Measurements from ENCODE around the gene IKZF3. TPM values are rescaled to one million over a fixed set of nuclear protein-coding genes. Genes with fewer than 3 reads are reported as not detected.

Gene IKZF3
- total RNA-seq, 1 experiment from 2014 or later = not detected

DNA sequence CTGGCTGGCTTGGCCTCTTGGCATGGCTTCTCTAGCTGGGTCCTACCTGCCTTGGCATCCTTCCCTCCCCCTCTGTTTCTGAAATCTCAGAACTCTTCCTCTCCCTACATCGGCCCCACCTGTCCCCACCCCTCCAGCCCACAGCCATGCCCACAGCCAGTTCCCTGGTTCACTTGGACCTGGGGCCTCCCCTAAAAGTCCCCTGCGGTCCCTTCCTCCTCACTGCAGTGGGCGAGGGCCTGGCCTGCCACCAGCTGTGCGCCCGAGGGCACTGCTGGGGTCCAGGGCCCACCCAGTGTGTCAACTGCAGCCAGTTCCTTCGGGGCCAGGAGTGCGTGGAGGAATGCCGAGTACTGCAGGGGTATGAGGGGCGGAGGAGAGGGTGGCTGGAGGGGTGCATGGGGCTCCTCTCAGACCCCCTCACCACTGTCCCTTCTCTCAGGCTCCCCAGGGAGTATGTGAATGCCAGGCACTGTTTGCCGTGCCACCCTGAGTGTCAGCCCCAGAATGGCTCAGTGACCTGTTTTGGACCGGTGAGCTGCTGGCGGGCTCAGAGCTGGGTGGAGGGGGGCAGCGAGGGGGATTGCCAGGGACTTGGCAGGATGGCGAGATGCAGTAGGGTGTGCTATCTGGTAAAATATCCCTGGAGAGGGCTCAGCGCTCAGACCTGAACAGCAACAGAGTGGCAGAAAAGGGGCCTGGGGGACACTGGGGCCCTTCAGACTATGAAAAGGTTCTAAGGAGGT, 147.9 kb downstream of the IKZF3 start:
- no peaks in the 10 kb centered on the region for H3K36me3 ChIP-seq (ENCODE audit: low read depth, low read length)

DNA sequence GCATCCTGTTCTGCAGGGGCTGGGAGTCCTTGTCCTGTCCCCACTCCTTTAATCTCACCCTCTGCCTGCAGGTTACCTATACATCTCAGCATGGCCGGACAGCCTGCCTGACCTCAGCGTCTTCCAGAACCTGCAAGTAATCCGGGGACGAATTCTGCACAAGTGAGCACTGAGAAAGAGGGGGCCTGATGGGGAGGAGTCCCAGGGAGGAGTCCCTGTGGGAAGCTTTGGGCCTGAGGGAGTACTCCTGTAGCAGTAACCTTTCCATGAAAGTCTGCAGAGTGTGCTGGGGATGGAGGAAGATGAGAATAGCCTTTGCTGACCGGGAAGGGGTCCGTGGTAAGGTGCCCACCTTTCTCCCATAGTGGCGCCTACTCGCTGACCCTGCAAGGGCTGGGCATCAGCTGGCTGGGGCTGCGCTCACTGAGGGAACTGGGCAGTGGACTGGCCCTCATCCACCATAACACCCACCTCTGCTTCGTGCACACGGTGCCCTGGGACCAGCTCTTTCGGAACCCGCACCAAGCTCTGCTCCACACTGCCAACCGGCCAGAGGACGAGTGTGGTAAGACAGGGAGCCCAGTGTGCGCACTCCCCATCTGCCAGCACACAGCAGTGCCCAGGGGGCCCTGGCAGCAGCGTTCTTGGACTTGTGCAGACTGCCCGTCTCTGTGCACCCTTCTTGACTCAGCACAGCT, 148.6 kb downstream of the IKZF3 start:
- no peaks in the 10 kb centered on the region for H3K79me2 ChIP-seq (ENCODE audit: low read length)
- no peaks in the 10 kb centered on the region for H3K36me3 ChIP-seq (ENCODE audit: low read depth, low read length)
- H3K9me2 ChIP-seq (replicated peaks; ENCODE audit: low read length) = no peaks in the 10 kb centered on the region
- no peak overlapping the region for H3K4me2 ChIP-seq (ENCODE audit: low read length)
- no peaks in the 10 kb centered on the region for H3F3A ChIP-seq (ENCODE audit: low read length, unreplicated experiment)
- no peaks in the 10 kb centered on the region for H4K20me1 ChIP-seq (ENCODE audit: low read length)
- H3K27me3 ChIP-seq (ENCODE audit: low read length) = no peaks in the 10 kb centered on the region
- ChIA-PET CTCF (no interaction called here), POLR2A (ENCODE audit: unreplicated experiment) (no interaction called here)
- H3K9me3 ChIP-seq (ENCODE audit: low read length) = no peaks in the 10 kb centered on the region
- no peak overlapping the region for H2AFZ ChIP-seq (ENCODE audit: low read length)
- no TSS peak for BruUV-seq (replicated peaks)
- no peak overlapping the region for H3K4me3 ChIP-seq (ENCODE audit: low read length)
- no peaks in the 10 kb centered on the region for H3K4me1 ChIP-seq (ENCODE audit: insufficient read depth, low read length)
- DNase-seq = no peak
- H3K27ac ChIP-seq (ENCODE audit: low read length) = no peak overlapping the region
- no peak overlapping the region for H3K9ac ChIP-seq (ENCODE audit: low read length)
- TF ChIP-seq EZH2 (IDR thresholded peaks at IDR 0.05; ENCODE audit: low read length, unreplicated experiment) (no peak), EZH2phosphoT487 (IDR thresholded peaks at IDR 0.05; ENCODE audit: borderline replicate concordance, low read length) (no peak)
- TF ChIP-seq, protein P1, sequence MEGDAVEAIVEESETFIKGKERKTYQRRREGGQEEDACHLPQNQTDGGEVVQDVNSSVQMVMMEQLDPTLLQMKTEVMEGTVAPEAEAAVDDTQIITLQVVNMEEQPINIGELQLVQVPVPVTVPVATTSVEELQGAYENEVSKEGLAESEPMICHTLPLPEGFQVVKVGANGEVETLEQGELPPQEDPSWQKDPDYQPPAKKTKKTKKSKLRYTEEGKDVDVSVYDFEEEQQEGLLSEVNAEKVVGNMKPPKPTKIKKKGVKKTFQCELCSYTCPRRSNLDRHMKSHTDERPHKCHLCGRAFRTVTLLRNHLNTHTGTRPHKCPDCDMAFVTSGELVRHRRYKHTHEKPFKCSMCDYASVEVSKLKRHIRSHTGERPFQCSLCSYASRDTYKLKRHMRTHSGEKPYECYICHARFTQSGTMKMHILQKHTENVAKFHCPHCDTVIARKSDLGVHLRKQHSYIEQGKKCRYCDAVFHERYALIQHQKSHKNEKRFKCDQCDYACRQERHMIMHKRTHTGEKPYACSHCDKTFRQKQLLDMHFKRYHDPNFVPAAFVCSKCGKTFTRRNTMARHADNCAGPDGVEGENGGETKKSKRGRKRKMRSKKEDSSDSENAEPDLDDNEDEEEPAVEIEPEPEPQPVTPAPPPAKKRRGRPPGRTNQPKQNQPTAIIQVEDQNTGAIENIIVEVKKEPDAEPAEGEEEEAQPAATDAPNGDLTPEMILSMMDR (conservative IDR thresholded peaks at IDR 0.05; ENCODE audit: low read depth, low read length) = no peak
- ATAC-seq = no peak
- intact Hi-C loops (cut with micrococcal nuclease) = no loop called here

More for the DNA sequence above, 147.9 kb downstream of the IKZF3 start:
- Histone ChIP-seq H3K27me3 (ENCODE audit: low read length) (no peaks in the 10 kb centered on the region), H3K4me2 (ENCODE audit: low read length) (no peak overlapping the region), H3K79me2 (ENCODE audit: low read length) (no peaks in the 10 kb centered on the region), H3K4me3 (ENCODE audit: low read length) (no peak overlapping the region), H3K9ac (ENCODE audit: low read length) (no peak overlapping the region), H3K27ac (ENCODE audit: low read length) (no peak overlapping the region), H3K9me3 (ENCODE audit: low read length) (no peaks in the 10 kb centered on the region), H4K20me1 (ENCODE audit: low read length) (no peaks in the 10 kb centered on the region), H3F3A (ENCODE audit: low read length, unreplicated experiment) (no peaks in the 10 kb centered on the region), H3K9me2 (replicated peaks; ENCODE audit: low read length) (no peaks in the 10 kb centered on the region), H3K4me1 (ENCODE audit: insufficient read depth, low read length) (no peaks in the 10 kb centered on the region), H2AFZ (ENCODE audit: low read length) (no peak overlapping the region)
- ATAC-seq (no peak), DNase-seq (no peak)
- ChIA-PET POLR2A (ENCODE audit: unreplicated experiment) (no interaction called here), CTCF (no interaction called here)
- intact Hi-C loops (cut with micrococcal nuclease) = no loop called here
- no TSS peak for BruUV-seq (replicated peaks)
- TF ChIP-seq EZH2 (IDR thresholded peaks at IDR 0.05; ENCODE audit: low read length, unreplicated experiment) (no peak), EZH2phosphoT487 (IDR thresholded peaks at IDR 0.05; ENCODE audit: borderline replicate concordance, low read length) (no peak)
- TF ChIP-seq, protein P1 (conservative IDR thresholded peaks at IDR 0.05; ENCODE audit: low read depth, low read length) = no peak

DNA sequence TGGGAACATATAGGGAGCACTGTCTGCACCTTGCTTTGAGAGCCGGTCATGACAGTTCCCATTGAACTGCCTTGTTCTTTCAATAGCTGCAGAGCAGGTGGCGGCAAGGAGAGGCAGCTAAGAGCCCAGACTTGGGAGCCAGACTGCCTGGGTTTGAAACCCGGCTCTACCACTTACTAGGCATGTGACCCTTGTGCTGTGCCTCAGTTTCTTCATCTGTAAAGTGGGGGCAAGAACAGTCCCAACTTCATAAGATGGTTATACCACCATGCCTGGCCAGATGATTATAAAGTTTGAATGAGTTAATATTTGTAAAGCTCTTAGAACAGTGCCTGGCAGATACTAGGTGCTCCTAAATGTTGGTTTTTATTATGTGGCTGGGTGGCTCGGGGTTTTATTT, 149.9 kb downstream of the IKZF3 start:
- no peak overlapping the region for H3K9ac ChIP-seq (ENCODE audit: low read length)
- ATAC-seq (no peak), DNase-seq (no peak)
- no peak overlapping the region for H2AFZ ChIP-seq (ENCODE audit: low read length)
- H3K9me2 ChIP-seq (replicated peaks; ENCODE audit: low read length) = no peaks in the 10 kb centered on the region
- H3K36me3 ChIP-seq (ENCODE audit: low read depth, low read length) = no peaks in the 10 kb centered on the region
- H3K4me1 ChIP-seq (ENCODE audit: insufficient read depth, low read length) = no peaks in the 10 kb centered on the region
- no TSS peak for BruUV-seq (replicated peaks)
- no peaks in the 10 kb centered on the region for H3K79me2 ChIP-seq (ENCODE audit: low read length)
- H3K4me3 ChIP-seq (ENCODE audit: low read length) = no peak overlapping the region
- no peak overlapping the region for H3K4me2 ChIP-seq (ENCODE audit: low read length)
- H3K27me3 ChIP-seq (ENCODE audit: low read length) = no peaks in the 10 kb centered on the region
- TF ChIP-seq, protein P1 (conservative IDR thresholded peaks at IDR 0.05; ENCODE audit: low read depth, low read length) = no peak
- ChIA-PET POLR2A (ENCODE audit: unreplicated experiment) (no interaction called here), CTCF (no interaction called here)
- no peak overlapping the region for H3K27ac ChIP-seq (ENCODE audit: low read length)
- no peaks in the 10 kb centered on the region for H4K20me1 ChIP-seq (ENCODE audit: low read length)
- H3F3A ChIP-seq (ENCODE audit: low read length, unreplicated experiment) = no peaks in the 10 kb centered on the region
- H3K9me3 ChIP-seq (ENCODE audit: low read length) = no peaks in the 10 kb centered on the region
- intact Hi-C loops (cut with micrococcal nuclease) = no loop called here
